ENCODE data around the gene SNRNP25.

The SNRNP25 gene

GRCh38 chr16:83781-84615 lies 30.4 kb downstream of the SNRNP25 start:
- Histone ChIP-seq H3K27me3 (ENCODE audit: insufficient read depth, low read length) (no peaks in the 10 kb centered on the region), H3K4me1 (ENCODE audit: insufficient read depth, low read length) (peaks cover 3% of the 10 kb centered on the region; the same call in 1 of the 2 replicates), H3K4me3 (ENCODE audit: low read length) (no peak overlapping the region), H3K36me3 (ENCODE audit: insufficient read depth, low read length) (peaks cover 56% of the 10 kb centered on the region), H3K9ac (ENCODE audit: low read depth, low read length) (no peak overlapping the region), H3K9me3 (ENCODE audit: insufficient read depth, low read depth, low read length) (no peaks in the 10 kb centered on the region), H3K27ac (ENCODE audit: low read depth, low read length) (no peak overlapping the region)
- WGBS = 85% methylated on average over 21 of the region's 21 CpGs

- H3K36me3 ChIP-seq (ENCODE audit: insufficient read depth, low read length) = peaks cover 55% of the 10 kb centered on the region
- no peaks in the 10 kb centered on the region for H3K27me3 ChIP-seq (ENCODE audit: insufficient read depth, low read length)
- H3K4me1 ChIP-seq (ENCODE audit: insufficient read depth, low read length) = no peaks in the 10 kb centered on the region
- WGBS = 95% methylated on average over 7 of the region's 7 CpGs
- H3K9ac ChIP-seq (ENCODE audit: low read depth, low read length) = no peak overlapping the region
- H3K9me3 ChIP-seq (ENCODE audit: insufficient read depth, low read depth, low read length) = no peaks in the 10 kb centered on the region
- no peak overlapping the region for H3K4me3 ChIP-seq (ENCODE audit: low read length)
- H3K27ac ChIP-seq (ENCODE audit: low read depth, low read length) = no peak overlapping the region
Observed at GRCh38 chr16:84718-85406, 31.2 kb downstream of the SNRNP25 start.

GRCh38 chr16:85407-85782 lies 31.8 kb downstream of the SNRNP25 start:
- no peaks in the 10 kb centered on the region for H3K4me1 ChIP-seq (ENCODE audit: insufficient read depth, low read length)
- H3K4me3 ChIP-seq (ENCODE audit: low read length) = no peak overlapping the region
- H3K9me3 ChIP-seq (ENCODE audit: insufficient read depth, low read depth, low read length) = no peaks in the 10 kb centered on the region
- peaks cover 54% of the 10 kb centered on the region for H3K36me3 ChIP-seq (ENCODE audit: insufficient read depth, low read length)
- H3K9ac ChIP-seq (ENCODE audit: low read depth, low read length) = no peak overlapping the region
- WGBS = 95% methylated on average over 18 of the region's 18 CpGs
- no peak overlapping the region for H3K27ac ChIP-seq (ENCODE audit: low read depth, low read length)
- H3K27me3 ChIP-seq (ENCODE audit: insufficient read depth, low read length) = no peaks in the 10 kb centered on the region

- 92% methylated on average over 9 of the region's 9 CpGs for WGBS
- Histone ChIP-seq H3K4me3 (ENCODE audit: low read length) (no peak overlapping the region), H3K36me3 (ENCODE audit: insufficient read depth, low read length) (peaks cover 52% of the 10 kb centered on the region), H3K4me1 (ENCODE audit: insufficient read depth, low read length) (no peaks in the 10 kb centered on the region), H3K9ac (ENCODE audit: low read depth, low read length) (no peak overlapping the region), H3K27ac (ENCODE audit: low read depth, low read length) (no peak overlapping the region), H3K27me3 (ENCODE audit: insufficient read depth, low read length) (no peaks in the 10 kb centered on the region), H3K9me3 (ENCODE audit: insufficient read depth, low read depth, low read length) (no peaks in the 10 kb centered on the region)
Observed at GRCh38 chr16:85865-86264, 32.2 kb downstream of the SNRNP25 start.

- Histone ChIP-seq H3K9me3 (ENCODE audit: insufficient read depth, low read depth, low read length) (no peaks in the 10 kb centered on the region), H3K27me3 (ENCODE audit: insufficient read depth, low read length) (no peaks in the 10 kb centered on the region), H3K4me1 (ENCODE audit: insufficient read depth, low read length) (no peaks in the 10 kb centered on the region), H3K4me3 (ENCODE audit: low read length) (no peak overlapping the region), H3K27ac (ENCODE audit: low read depth, low read length) (no peak overlapping the region), H3K36me3 (ENCODE audit: insufficient read depth, low read length) (peaks cover 51% of the 10 kb centered on the region), H3K9ac (ENCODE audit: low read depth, low read length) (no peak overlapping the region)
- 95% methylated on average over 23 of the region's 23 CpGs for whole genome bisulfite sequencing
Observed at GRCh38 chr16:86483-86952, 32.9 kb downstream of the SNRNP25 start.

GRCh38 chr16:88613-89012 lies 35.0 kb downstream of the SNRNP25 start:
- Histone ChIP-seq H3K9ac (ENCODE audit: low read depth, low read length) (no peak overlapping the region), H3K27me3 (ENCODE audit: insufficient read depth, low read length) (no peaks in the 10 kb centered on the region), H3K4me1 (ENCODE audit: insufficient read depth, low read length) (no peaks in the 10 kb centered on the region), H3K27ac (ENCODE audit: low read depth, low read length) (no peak overlapping the region), H3K36me3 (ENCODE audit: insufficient read depth, low read length) (peaks cover 50% of the 10 kb centered on the region), H3K4me3 (ENCODE audit: low read length) (no peak overlapping the region), H3K9me3 (ENCODE audit: insufficient read depth, low read depth, low read length) (no peaks in the 10 kb centered on the region)
- WGBS = 97% methylated on average over 14 of the region's 14 CpGs

GRCh38 chr16:89391-90302 lies 36.0 kb downstream of the SNRNP25 start:
- Histone ChIP-seq H3K4me3 (ENCODE audit: low read length) (no peak overlapping the region), H3K4me1 (ENCODE audit: insufficient read depth, low read length) (no peaks in the 10 kb centered on the region), H3K27ac (ENCODE audit: low read depth, low read length) (no peak overlapping the region), H3K9me3 (ENCODE audit: insufficient read depth, low read depth, low read length) (no peaks in the 10 kb centered on the region), H3K9ac (ENCODE audit: low read depth, low read length) (no peak overlapping the region), H3K27me3 (ENCODE audit: insufficient read depth, low read length) (no peaks in the 10 kb centered on the region), H3K36me3 (ENCODE audit: insufficient read depth, low read length) (peaks cover 45% of the 10 kb centered on the region)
- 97% methylated on average over 30 of the region's 30 CpGs for WGBS

- 95% methylated on average over 9 of the region's 9 CpGs for WGBS
- no peaks in the 10 kb centered on the region for H3K4me1 ChIP-seq (ENCODE audit: insufficient read depth, low read length)
- H3K27me3 ChIP-seq (ENCODE audit: insufficient read depth, low read length) = no peaks in the 10 kb centered on the region
- H3K9ac ChIP-seq (ENCODE audit: low read depth, low read length) = no peak overlapping the region
- H3K27ac ChIP-seq (ENCODE audit: low read depth, low read length) = no peak overlapping the region
- H3K4me3 ChIP-seq (ENCODE audit: low read length) = no peak overlapping the region
- H3K9me3 ChIP-seq (ENCODE audit: insufficient read depth, low read depth, low read length) = no peaks in the 10 kb centered on the region
- peaks cover 28% of the 10 kb centered on the region for H3K36me3 ChIP-seq (ENCODE audit: insufficient read depth, low read length)
Observed at GRCh38 chr16:91484-91883, 37.9 kb downstream of the SNRNP25 start.

- H3K36me3 ChIP-seq (ENCODE audit: insufficient read depth, low read length) = peaks cover 20% of the 10 kb centered on the region
- no peaks in the 10 kb centered on the region for H3K9me3 ChIP-seq (ENCODE audit: insufficient read depth, low read depth, low read length)
- no peak overlapping the region for H3K27ac ChIP-seq (ENCODE audit: low read depth, low read length)
- no peaks in the 10 kb centered on the region for H3K4me1 ChIP-seq (ENCODE audit: insufficient read depth, low read length)
- WGBS = 94% methylated on average over 15 of the region's 15 CpGs
- H3K4me3 ChIP-seq (ENCODE audit: low read length) = no peak overlapping the region
- H3K27me3 ChIP-seq (ENCODE audit: insufficient read depth, low read length) = no peaks in the 10 kb centered on the region
- H3K9ac ChIP-seq (ENCODE audit: low read depth, low read length) = no peak overlapping the region
Observed at GRCh38 chr16:92431-93339, 39.1 kb downstream of the SNRNP25 start.

- Histone ChIP-seq H3K27ac (ENCODE audit: low read depth, low read length) (no peak overlapping the region), H3K36me3 (ENCODE audit: insufficient read depth, low read length) (peaks cover 4% of the 10 kb centered on the region), H3K9ac (ENCODE audit: low read depth, low read length) (no peak overlapping the region), H3K4me3 (ENCODE audit: low read length) (no peak overlapping the region), H3K27me3 (ENCODE audit: insufficient read depth, low read length) (no peaks in the 10 kb centered on the region), H3K9me3 (ENCODE audit: insufficient read depth, low read depth, low read length) (no peaks in the 10 kb centered on the region), H3K4me1 (ENCODE audit: insufficient read depth, low read length) (no peaks in the 10 kb centered on the region)
- whole genome bisulfite sequencing = 95% methylated on average over 5 of the region's 5 CpGs
Observed at GRCh38 chr16:94918-95265, 41.3 kb downstream of the SNRNP25 start.

All from HUES64 (cell line).